Ishikawa (cell line): ENCODE measurements around the gene ZNF609.

ENCODE experiments used
- CEBPB ChIP-seq: IDR thresholded peaks from 2 replicates; pipeline ENCODE4 v1.6.1; 2012
- CREB1 ChIP-seq: IDR thresholded peaks from 2 replicates; pipeline ENCODE4 v1.6.1; 2012; ENCODE audit warnings: low read depth
- EGR1 ChIP-seq: IDR thresholded peaks from 2 replicates; pipeline ENCODE4 v1.6.1; 2012
- RAD21 ChIP-seq: IDR thresholded peaks from 2 replicates; pipeline ENCODE4 v1.6.1; 2012; ENCODE audit warnings: low read depth
- TAF1 ChIP-seq: IDR thresholded peaks from 2 replicates; pipeline ENCODE4 v1.6.1; 2012; ENCODE audit warnings: low read depth, mild to moderate bottlenecking
- TCF12 ChIP-seq: IDR thresholded peaks from 2 replicates; pipeline ENCODE4 v1.6.1; 2012; ENCODE audit warnings: low read depth
- TEAD4 ChIP-seq: IDR thresholded peaks from 2 replicates; pipeline ENCODE4 v1.6.1; 2012
- YY1 ChIP-seq: IDR thresholded peaks from 2 replicates; pipeline ENCODE4 v1.6.1; 2012; ENCODE audit warnings: low read depth
- TF ChIP-seq, protein P1 (sequence below): IDR thresholded peaks from 2 replicates; pipeline ENCODE4 v1.6.1; 2012

DNA sequence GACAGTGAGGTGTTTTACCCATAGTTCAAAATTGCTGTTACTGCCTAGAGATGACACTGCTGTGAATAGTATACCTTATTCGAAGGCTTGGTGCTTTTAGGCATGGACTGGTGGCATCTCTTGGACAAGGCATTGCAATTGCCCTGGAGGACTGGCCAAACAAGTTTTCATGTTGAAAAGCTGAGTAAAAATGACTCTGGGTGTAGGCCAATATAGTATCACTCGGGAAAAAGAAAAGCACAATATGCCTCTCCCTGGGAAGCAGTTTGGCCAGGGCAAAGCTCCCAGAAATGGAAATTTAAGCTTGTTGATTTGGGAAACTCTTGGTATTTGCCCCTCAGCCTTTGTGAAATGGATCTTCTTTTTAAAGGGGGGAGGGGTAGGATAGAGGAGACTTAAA, 54.8 kb downstream of the ZNF609 start:
- TF ChIP-seq EGR1 (no peak), RAD21 (no peak), CEBPB (no peak), TEAD4 (no peak), TAF1 (no peak), CREB1 (no peak), TCF12 (no peak), YY1 (no peak)
- TF ChIP-seq, protein P1, sequence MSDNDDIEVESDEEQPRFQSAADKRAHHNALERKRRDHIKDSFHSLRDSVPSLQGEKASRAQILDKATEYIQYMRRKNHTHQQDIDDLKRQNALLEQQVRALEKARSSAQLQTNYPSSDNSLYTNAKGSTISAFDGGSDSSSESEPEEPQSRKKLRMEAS: no peak
